HepG2 (cell line): ENCODE results near the gene CNIH3. TPM values are rescaled to one million over a fixed set of nuclear protein-coding genes. Genes with fewer than 3 reads are reported as not detected.

Source experiments
- ATAC-seq: fragments of 200-7000 bp; cut with Tn5 transposase; 3 replicates; pipeline ENCODE4 v1.9.1; 2020; ENCODE audit warnings: mild to moderate bottlenecking, moderate library complexity
- BruUV-seq: library from RNA; stranded (reverse); fragments of 400-500 nt; replicated peaks from 2 replicates; lab custom pipeline; 2021; lab: Mats Ljungman, UMichigan
- CTCF ChIA-PET: fragments of 300-600 bp; formaldehyde crosslinking; extraction: SDS; loops from one replicate; lab custom pipeline; 2021; ENCODE audit warnings: low total read pairs, inconsistent platforms, low intra/inter-chr PET ratio; lab: Yijun Ruan, JAX
- POLR2A ChIA-PET: fragments of 350-600 bp; sonication (Branson Sonifier 250); formaldehyde crosslinking; loops from one replicate; lab custom pipeline; 2020; ENCODE audit warnings: antibody characterized with exemption, inconsistent platforms; lab: Yijun Ruan, JAX
- DNase-seq: peaks from one replicate; pipeline ENCODE4 v3.0.0-alpha.2; 2015; ENCODE audit warnings: low spot score
- FAIRE-seq: peaks from 3 replicates; lab custom pipeline; 2011; peaks lifted over from hg19 to GRCh38; lab: Jason Lieb, UNC
- H2AFZ ChIP-seq: one replicate; pipeline ENCODE4 v1.6.1; 2011; ENCODE audit warnings: low read length, inconsistent platforms
- H3K27ac ChIP-seq: fragments of 300-600 bp; 3 replicates; pipeline ENCODE4 v1.8.0; 2011; ENCODE audit warnings: mixed run types, mild to moderate bottlenecking, mixed read lengths, low read length, inconsistent platforms; ENCODE audit not compliant: insufficient read depth; ENCODE audit errors: extremely low read length
- H3K27me3 ChIP-seq, 2 experiments: fragments of 200-600 bp in 1 of 2; 2 replicates in 1 of 2; 3 replicates in 1 of 2; pipeline versions ENCODE4 v1.6.0 to v1.8.0; 2011; ENCODE audit warnings: low read length in 2 of 2, mild to moderate bottlenecking in 2 of 2, moderate library complexity in 2 of 2, inconsistent platforms in 1 of 2; ENCODE audit not compliant: insufficient read depth in 2 of 2, control insufficient read depth in 1 of 2
- H3K36me3 ChIP-seq, 2 experiments: fragments of 200-600 bp in 1 of 2; replicated peaks in 1 of 2; 2 replicates in 1 of 2; 3 replicates in 1 of 2; pipeline versions ENCODE4 v1.5.1 to v1.8.0; 2011; ENCODE audit warnings: low read length in 2 of 2, inconsistent platforms in 1 of 2; ENCODE audit not compliant: insufficient read depth in 2 of 2, control insufficient read depth in 1 of 2
- H3K4me1 ChIP-seq: 2 replicates; pipeline ENCODE4 v1.5.1; 2012; ENCODE audit warnings: low read length, inconsistent platforms; ENCODE audit not compliant: insufficient read depth
- H3K4me2 ChIP-seq: 2 replicates; pipeline ENCODE4 v1.6.0; 2011; ENCODE audit warnings: low read depth, low read length, inconsistent platforms
- H3K4me3 ChIP-seq, 3 experiments: fragments of 200-600 bp in 1 of 3; sonication (generic), shearing (Covaris generic) in 1 of 3; replicated peaks in 1 of 3; 2 replicates each; pipeline ENCODE4 v1.5.1; 2011 to 2016; ENCODE audit warnings: low read length in 3 of 3, inconsistent platforms in 2 of 3, low read depth in 2 of 3, mild to moderate bottlenecking in 2 of 3, control low read depth in 1 of 3, mixed read lengths in 1 of 3; ENCODE audit not compliant: insufficient read depth in 1 of 3
- H3K79me2 ChIP-seq: one replicate; pipeline ENCODE4 v1.6.1; 2011; ENCODE audit warnings: low read length, inconsistent platforms; ENCODE audit not compliant: insufficient read depth
- H3K9ac ChIP-seq: 2 replicates; pipeline ENCODE4 v1.6.0; 2011; ENCODE audit warnings: mild to moderate bottlenecking, low read depth, low read length, inconsistent platforms; ENCODE audit not compliant: insufficient read depth
- H3K9me3 ChIP-seq: 2 replicates; pipeline ENCODE4 v1.5.1; 2012; ENCODE audit warnings: mild to moderate bottlenecking, low read length
- H4K20me1 ChIP-seq: 2 replicates; pipeline ENCODE4 v1.6.0; 2011; ENCODE audit warnings: inconsistent platforms, mild to moderate bottlenecking, low read length, moderate library complexity; ENCODE audit not compliant: insufficient read depth
- ATF7 ChIP-seq, 2 experiments: fragments of 450-650 bp in 1 of 2; sonication (generic) in 1 of 2; formaldehyde crosslinking in 1 of 2; IDR thresholded peaks; 2 replicates each; pipeline versions ENCODE4 v1.4.0 to v1.6.1; 2016 to 2020; ENCODE audit warnings: antibody characterized with exemption in 1 of 2, mild to moderate bottlenecking in 1 of 2, missing genetic modification reagents in 1 of 2
- CREB1 ChIP-seq, 2 experiments: fragments of 450-650 bp in 1 of 2; IDR thresholded peaks; 2 replicates each; pipeline ENCODE4 v1.6.1; 2016 to 2017; ENCODE audit warnings: control low read depth in 1 of 2, mild to moderate bottlenecking in 1 of 2, missing compliant biosample characterization in 1 of 2, missing genetic modification characterization in 1 of 2
- MAFK ChIP-seq, 2 experiments: IDR thresholded peaks in 1 of 2; conservative IDR thresholded peaks in 1 of 2; 2 replicates each; pipeline ENCODE4 v1.6.1; 2011; ENCODE audit warnings: improper control_type of control experiment in 2 of 2, low read length in 2 of 2
- ZNF326 ChIP-seq: sonication (generic); formaldehyde crosslinking; IDR thresholded peaks from 2 replicates; pipeline ENCODE4 v1.4.0; 2020; ENCODE audit warnings: missing genetic modification reagents, borderline replicate concordance
- whole genome bisulfite sequencing: methylation state at CpG from one replicate; pipeline ENCODE4 v1.1.6; 2017; ENCODE audit warnings: low lambda C conversion rate; 5-methylcytosine and 5-hydroxymethylcytosine counted together
- in situ Hi-C: cut with HindIII; loops from 2 replicates; pipeline ENCODE4 v1.10.0; 2017; ENCODE audit warnings: low pct_unique_long_range_greater_than_20kb; ENCODE audit not compliant: extremely low pct_ligation_motif_present
- intact Hi-C: fragments of 100-400 bp; cut with micrococcal nuclease; formaldehyde crosslinking; loops from one replicate; pipeline ENCODE4 v1.10.0; 2022; ENCODE audit not compliant: unreplicated experiment
- polyA plus RNA-seq, 8 experiments: library from polyadenylated mRNA; depleted of rRNA in 3 of 8; stranded (reverse) in 7 of 8; unstranded in 1 of 8; fragments of >200 nt; fragmentation: Illumina TruSeq in 4 of 8; extraction: Trizol in 4 of 8; gene quantifications; 2 replicates each; pipeline versions ENCODE4 v1.2.1 to v1.2.3, GENCODE V29; 2011 to 2016; ENCODE audit warnings: low read depth in 4 of 8, missing spikeins in 1 of 8, mixed read lengths in 1 of 8; ENCODE audit not compliant: insufficient read depth in 1 of 8
- total RNA-seq, 5 experiments: library from RNA; depleted of rRNA; stranded (reverse); fragments of >200 nt; fragmentation: Illumina TruSeq; extraction: Trizol; gene quantifications; 2 replicates each; pipeline ENCODE4 v1.2.3, GENCODE V29; 2016; ENCODE audit warnings: low read depth in 1 of 5
- TF ChIP-seq, protein P1 (sequence below): sonication (generic); formaldehyde crosslinking; IDR thresholded peaks from 2 replicates; pipeline ENCODE4 v1.8.1; 2023; ENCODE audit warnings: mild to moderate bottlenecking, inconsistent platforms, moderate library complexity, missing genetic modification reagents, borderline replicate concordance
- TF ChIP-seq, protein P2 (sequence below): sonication (generic); formaldehyde crosslinking; IDR thresholded peaks from 2 replicates; pipeline ENCODE4 v1.4.0; 2020; ENCODE audit warnings: mild to moderate bottlenecking, low read depth, missing genetic modification reagents

Gene CNIH3
- total and polyA plus RNA-seq, 2 of the 13 experiments (the other 11 are each of a cell fraction or from before 2014, with no cell fraction given): 0.36 to 1.1 TPM

GRCh38 chr1:224621813-224622682 lies 5.9 kb downstream of the CNIH3 start:
- Histone ChIP-seq H3K9me3 (no peaks in the 10 kb centered on the region), H3K4me1 (peaks cover 5% of the 10 kb centered on the region; the same call in 1 of the 2 replicates), H3K27me3 (peaks cover 2 to 8% of the 10 kb centered on the region in 2 experiments; a peak in 2 of 5 replicates), H3K4me3 (no peak overlapping the region), H2AFZ (no peak overlapping the region), H3K27ac (no peak overlapping the region), H3K4me2 (no peak overlapping the region), H4K20me1 (no peaks in the 10 kb centered on the region), H3K36me3 (no peaks in the 10 kb centered on the region), H3K9ac (no peak overlapping the region), H3K79me2 (no peaks in the 10 kb centered on the region)
- TF ChIP-seq MAFK (conservative IDR thresholded peaks at IDR 0.05 in 1 of 2, IDR thresholded peaks at IDR 0.05 in 1 of 2; ENCODE audit: low read length in 2 of 2) (peak in 1 of 2 experiments; percentile 60; a peak in 2 of 4 replicates), CREB1 (IDR thresholded peaks at IDR 0.05) (peak; percentile 78), CREB1 (CRISPR knock-in tag; IDR thresholded peaks at IDR 0.05) (no peak), ATF7 (IDR thresholded peaks at IDR 0.05) (peak; percentile 93), ATF7 (CRISPR knock-in tag; IDR thresholded peaks at IDR 0.05) (no peak), ZNF326 (CRISPR knock-in tag) (no peak)
- TF ChIP-seq, protein P1, sequence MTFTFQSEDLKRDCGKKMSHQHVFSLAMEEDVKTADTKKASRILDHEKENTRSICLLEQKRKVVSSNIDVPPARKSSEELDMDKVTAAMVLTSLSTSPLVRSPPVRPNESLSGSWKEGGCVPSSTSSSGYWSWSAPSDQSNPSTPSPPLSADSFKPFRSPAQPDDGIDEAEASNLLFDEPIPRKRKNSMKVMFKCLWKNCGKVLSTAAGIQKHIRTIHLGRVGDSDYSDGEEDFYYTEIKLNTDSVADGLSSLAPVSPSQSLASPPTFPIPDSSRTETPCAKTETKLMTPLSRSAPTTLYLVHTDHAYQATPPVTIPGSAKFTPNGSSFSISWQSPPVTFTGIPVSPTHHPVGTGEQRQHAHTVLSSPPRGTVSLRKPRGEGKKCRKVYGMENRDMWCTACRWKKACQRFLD (CRISPR knock-in tag): no peak
- TF ChIP-seq, protein P2, sequence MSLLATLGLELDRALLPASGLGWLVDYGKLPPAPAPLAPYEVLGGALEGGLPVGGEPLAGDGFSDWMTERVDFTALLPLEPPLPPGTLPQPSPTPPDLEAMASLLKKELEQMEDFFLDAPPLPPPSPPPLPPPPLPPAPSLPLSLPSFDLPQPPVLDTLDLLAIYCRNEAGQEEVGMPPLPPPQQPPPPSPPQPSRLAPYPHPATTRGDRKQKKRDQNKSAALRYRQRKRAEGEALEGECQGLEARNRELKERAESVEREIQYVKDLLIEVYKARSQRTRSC (CRISPR knock-in tag): no peak
- 16% methylated on average over 7 of the region's 7 CpGs for WGBS
- in situ Hi-C loops (no loop called here), intact Hi-C loops (no loop called here)
- BruUV-seq: no TSS peak
- ChIA-PET POLR2A (no interaction called here), CTCF (no interaction called here)
- no peak for ATAC-seq
- DNase-seq: no peak
- FAIRE-seq: no peak
